ENCODE measurements around the gene VAV3.

GRCh38 chr1:107979926-107980325 lies 14.9 kb upstream of the VAV3 start:
- no peak for TF ChIP-seq CTCF (IDR thresholded peaks at IDR 0.05)
- no peak for TF ChIP-seq POLR2A (IDR thresholded peaks at IDR 0.05)
- no peak for TF ChIP-seq EP300 (IDR thresholded peaks at IDR 0.05; ENCODE audit: low read depth)
- TF ChIP-seq POLR2AphosphoS5 (IDR thresholded peaks at IDR 0.05) = no peak

Data from transverse colon (tissue), 4 donors.